Epithelial cell of esophagus (primary cell): ENCODE data around the gene TRIB2.

Source experiments
- DNase-seq: peaks from one replicate; pipeline ENCODE4 v3.0.0; 2010; ENCODE audit warnings: low read depth
- H3K4me3 ChIP-seq: 2 replicates; pipeline ENCODE4 v1.5.1; 2011; ENCODE audit warnings: mild to moderate bottlenecking, low read length, control low read depth
- TF ChIP-seq, protein P1 (sequence below): IDR thresholded peaks from 2 replicates; pipeline ENCODE4 v1.5.1; 2011; ENCODE audit warnings: low read depth, mild to moderate bottlenecking, low read length, control low read depth, inconsistent platforms; ENCODE audit not compliant: insufficient read depth; ENCODE audit errors: missing control alignments

Gene TRIB2

DNA sequence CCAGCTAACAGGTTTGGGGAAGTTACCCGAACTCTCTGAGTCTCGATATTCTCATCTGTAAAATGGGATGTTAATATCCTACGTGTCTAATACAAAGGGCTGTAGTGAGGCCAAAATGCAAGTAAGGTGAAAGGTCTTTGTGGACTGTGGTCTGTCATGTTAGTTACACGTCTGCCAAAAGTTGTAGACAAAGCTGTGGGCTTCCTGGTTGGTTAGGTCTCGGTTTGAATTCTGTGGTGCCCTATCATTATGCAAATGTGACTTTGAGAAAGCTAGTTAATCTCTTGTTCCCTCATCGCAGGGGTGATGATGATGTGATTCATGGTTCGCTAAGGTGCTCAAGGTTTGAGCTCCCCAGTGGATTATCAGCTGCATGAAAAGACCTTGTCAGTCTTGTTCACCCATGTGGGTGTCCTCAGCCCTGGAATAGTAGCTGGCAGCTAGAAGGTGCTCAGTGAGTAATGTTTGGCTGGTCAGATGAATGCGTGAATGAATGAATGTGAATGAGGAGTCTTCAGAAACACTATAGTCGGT lies 23.1 kb downstream of the TRIB2 start:
- DNase-seq: no peak
- no peak overlapping the region for H3K4me3 ChIP-seq
- TF ChIP-seq, protein P1, sequence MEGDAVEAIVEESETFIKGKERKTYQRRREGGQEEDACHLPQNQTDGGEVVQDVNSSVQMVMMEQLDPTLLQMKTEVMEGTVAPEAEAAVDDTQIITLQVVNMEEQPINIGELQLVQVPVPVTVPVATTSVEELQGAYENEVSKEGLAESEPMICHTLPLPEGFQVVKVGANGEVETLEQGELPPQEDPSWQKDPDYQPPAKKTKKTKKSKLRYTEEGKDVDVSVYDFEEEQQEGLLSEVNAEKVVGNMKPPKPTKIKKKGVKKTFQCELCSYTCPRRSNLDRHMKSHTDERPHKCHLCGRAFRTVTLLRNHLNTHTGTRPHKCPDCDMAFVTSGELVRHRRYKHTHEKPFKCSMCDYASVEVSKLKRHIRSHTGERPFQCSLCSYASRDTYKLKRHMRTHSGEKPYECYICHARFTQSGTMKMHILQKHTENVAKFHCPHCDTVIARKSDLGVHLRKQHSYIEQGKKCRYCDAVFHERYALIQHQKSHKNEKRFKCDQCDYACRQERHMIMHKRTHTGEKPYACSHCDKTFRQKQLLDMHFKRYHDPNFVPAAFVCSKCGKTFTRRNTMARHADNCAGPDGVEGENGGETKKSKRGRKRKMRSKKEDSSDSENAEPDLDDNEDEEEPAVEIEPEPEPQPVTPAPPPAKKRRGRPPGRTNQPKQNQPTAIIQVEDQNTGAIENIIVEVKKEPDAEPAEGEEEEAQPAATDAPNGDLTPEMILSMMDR: no peak

- TF ChIP-seq, protein P1: no peak
- H3K4me3 ChIP-seq: no peak overlapping the region
- DNase-seq: no peak
Measured at GRCh38 chr2:12741380-12741779, 24.6 kb downstream of the TRIB2 start.

DNA sequence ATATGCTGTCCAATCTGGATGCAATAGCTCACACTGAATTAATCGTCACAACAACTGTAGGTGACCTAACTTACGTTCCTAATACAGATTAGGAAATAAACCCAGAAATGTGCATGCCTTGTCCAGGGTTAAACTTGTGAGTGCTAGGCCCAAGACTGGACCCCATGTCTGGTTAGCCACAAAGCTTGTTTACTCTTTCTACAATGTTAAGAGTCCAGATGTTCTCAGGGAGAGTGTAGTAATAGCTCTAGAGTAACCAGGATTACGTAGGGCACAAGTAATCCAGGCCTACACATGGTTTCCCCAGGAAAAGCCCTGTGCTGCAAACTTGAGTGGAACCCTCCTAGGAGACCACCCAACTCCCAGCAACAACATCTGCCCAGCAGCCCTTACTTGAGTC lies 26.2 kb downstream of the TRIB2 start:
- TF ChIP-seq, protein P1: no peak
- no peak for DNase-seq
- H3K4me3 ChIP-seq: no peak overlapping the region

GRCh38 chr2:12750166-12750905 lies 33.6 kb downstream of the TRIB2 start:
- no peak overlapping the region for H3K4me3 ChIP-seq
- DNase-seq: peak; percentile 9
- TF ChIP-seq, protein P1: no peak

GRCh38 chr2:12754643-12755042 lies 37.9 kb downstream of the TRIB2 start:
- TF ChIP-seq, protein P1: no peak
- H3K4me3 ChIP-seq: no peak overlapping the region
- no peak for DNase-seq

GRCh38 chr2:12755384-12755783 lies 38.6 kb downstream of the TRIB2 start:
- TF ChIP-seq, protein P1: no peak
- DNase-seq: no peak
- H3K4me3 ChIP-seq: no peak overlapping the region

DNA sequence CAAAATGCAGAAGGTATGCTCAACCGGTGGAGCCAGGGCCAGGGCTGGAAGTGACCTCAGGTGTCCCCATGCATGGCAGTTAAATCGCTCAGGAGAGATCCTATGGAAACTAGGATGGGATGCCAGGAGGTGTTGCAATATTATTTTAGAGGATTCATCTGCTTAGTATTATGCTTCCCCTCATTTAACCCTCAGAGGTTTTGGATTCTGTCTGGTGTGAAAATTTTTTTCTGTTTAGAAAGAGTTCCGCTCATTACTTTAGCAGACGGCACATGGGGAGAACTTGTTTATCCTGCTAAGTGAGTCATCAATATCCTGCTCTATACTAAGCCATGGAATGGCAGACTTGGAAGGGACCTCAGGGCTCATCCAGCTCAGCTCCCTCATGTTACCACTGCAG lies 42.5 kb downstream of the TRIB2 start:
- TF ChIP-seq, protein P1: no peak
- peak; percentile 93 for DNase-seq

More for the DNA sequence above, 42.5 kb downstream of the TRIB2 start:
- no peak overlapping the region for H3K4me3 ChIP-seq
